GM12892 (cell line): ENCODE results near the gene PEMT.
"Not testable (repeated sequence)": the region's sequence is repeated elsewhere in the genome, so short reads cannot be mapped to it uniquely, and the experiment has no call there.

Source experiments
- DNase-seq: peaks from one replicate; pipeline ENCODE4 v3.0.0; 2011; ENCODE audit not compliant: insufficient read length
- FAIRE-seq: peaks from 2 replicates; lab custom pipeline; 2011; peaks lifted over from hg19 to GRCh38; lab: Jason Lieb, UNC
- POLR2A ChIP-seq: IDR thresholded peaks from 2 replicates; pipeline ENCODE4 v1.6.1; 2011; ENCODE audit warnings: low read depth, low read length, control low read depth
- POLR2AphosphoS5 ChIP-seq: IDR thresholded peaks from 2 replicates; pipeline ENCODE4 v1.6.1; 2011; ENCODE audit warnings: low read depth, low read length, control low read depth
- TAF1 ChIP-seq: IDR thresholded peaks from 2 replicates; pipeline ENCODE4 v1.6.1; 2011; ENCODE audit warnings: low read depth, mild to moderate bottlenecking, control low read depth, low read length, borderline replicate concordance

Gene PEMT

DNA sequence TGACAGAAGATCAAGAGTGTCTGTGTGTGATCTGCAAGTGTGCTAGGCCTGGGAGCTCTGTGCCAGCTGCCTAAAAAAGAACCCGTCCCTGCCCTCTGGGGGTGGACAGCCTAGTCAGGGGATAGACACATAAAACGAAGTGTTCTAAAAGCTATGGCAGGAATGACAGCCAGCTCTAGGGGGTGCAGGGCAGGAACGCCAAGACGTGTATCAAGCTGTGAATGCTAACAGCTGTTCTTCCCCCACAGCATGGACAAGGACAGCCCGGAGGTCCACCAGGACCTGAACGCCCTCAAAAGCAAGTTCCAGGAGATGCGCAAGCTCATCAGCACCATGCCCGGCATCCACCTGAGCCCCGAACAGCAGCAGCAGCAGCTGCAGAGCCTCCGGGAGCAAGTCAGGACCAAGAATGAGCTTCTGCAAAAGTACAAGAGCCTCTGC is 100.5 kb downstream of the PEMT start:
- FAIRE-seq (no peak), DNase-seq (no peak)
- no peak for TF ChIP-seq POLR2AphosphoS5
- no peak for TF ChIP-seq POLR2A

DNA sequence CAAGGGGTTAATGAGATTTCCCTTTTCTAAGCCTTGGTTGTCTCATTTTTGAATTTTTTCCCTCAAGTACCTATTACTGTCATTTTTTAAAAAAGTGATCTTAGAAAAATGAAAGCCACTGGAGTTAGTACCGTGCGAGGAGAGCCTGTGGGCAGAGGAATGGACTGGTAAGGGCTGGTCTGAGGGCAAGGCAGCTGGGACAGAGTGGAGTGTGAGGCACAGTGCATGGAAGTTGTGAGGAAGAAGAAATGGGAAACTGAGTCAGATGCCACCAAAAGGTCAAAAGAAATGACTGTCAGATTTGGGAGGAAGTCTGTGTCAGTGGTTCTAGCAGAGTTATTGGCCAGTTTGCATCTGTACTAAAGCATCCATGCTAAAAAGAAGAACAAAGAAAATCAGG is 103.5 kb downstream of the PEMT start:
- no peak for FAIRE-seq
- TF ChIP-seq POLR2AphosphoS5: no peak
- TF ChIP-seq TAF1: no peak
- TF ChIP-seq POLR2A: no peak
- no peak for DNase-seq

DNA sequence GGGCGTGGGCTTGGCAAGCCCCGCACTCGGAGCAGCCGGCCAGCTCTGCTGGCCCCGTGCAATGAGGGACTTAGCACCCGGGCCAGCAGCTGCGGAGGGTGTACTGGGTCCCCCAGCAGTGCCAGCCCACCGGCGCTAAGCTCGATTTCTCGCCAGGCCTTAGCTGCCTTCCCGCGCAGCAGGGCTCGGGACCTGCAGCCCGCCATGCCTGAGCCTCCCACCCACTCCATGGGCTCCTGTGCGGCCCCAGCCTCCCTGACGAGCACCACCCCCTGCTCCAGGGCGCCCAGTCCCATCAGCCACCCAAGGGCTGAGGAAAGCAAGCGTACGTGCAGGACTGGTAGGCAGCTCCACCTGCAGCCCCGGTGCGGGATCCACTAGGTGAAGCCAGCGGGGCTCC is 105.1 kb downstream of the PEMT start:
- DNase-seq, FAIRE-seq: not testable (repeated sequence)

DNA sequence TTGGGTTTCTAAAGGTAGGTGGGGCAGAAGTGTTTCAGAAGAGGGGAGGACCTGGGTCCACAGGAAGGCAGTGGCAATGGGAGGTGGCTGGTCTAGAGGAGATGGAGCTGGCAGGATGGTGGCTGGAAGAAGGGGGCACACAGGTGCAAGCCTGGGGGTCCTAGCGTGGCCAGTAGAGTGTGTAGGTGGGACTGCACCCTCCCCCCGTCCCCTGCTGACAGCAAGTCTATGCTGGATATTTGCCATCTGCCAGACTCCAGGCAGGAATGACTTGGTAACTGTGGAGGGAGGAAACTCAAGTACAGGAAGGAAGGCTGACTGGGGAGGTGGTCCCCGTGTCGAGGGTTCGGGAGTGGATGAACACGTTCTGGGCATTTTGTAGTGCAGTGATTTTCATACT is 106.1 kb downstream of the PEMT start:
- FAIRE-seq: no peak
- TF ChIP-seq TAF1 (no peak), POLR2AphosphoS5 (no peak), POLR2A (no peak)
- no peak for DNase-seq

DNA sequence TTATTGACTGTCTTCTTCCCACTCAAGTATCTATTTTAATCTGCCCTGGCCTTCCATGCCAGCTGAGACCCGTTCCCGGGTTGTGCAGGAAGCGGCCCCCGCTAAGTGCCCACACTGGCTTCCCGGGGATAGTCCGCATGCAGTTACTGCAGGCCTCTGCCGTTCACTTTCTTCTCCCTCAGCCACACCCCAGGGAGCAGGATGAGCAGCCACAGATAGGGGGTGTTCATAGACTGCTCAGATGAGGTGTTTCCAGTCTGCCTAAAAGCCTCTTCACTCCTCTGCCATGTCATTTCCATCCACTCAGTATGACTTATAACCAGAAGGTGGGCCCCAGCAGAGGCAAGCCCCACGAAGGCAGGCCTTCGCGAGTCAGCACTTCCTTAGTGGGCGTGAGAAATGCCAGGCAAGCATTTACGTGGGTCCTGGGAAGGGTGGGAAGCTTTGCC is 107.0 kb downstream of the PEMT start:
- DNase-seq (no peak), FAIRE-seq (no peak)
- no peak for TF ChIP-seq POLR2A
- no peak for TF ChIP-seq TAF1
- TF ChIP-seq POLR2AphosphoS5: no peak

DNA sequence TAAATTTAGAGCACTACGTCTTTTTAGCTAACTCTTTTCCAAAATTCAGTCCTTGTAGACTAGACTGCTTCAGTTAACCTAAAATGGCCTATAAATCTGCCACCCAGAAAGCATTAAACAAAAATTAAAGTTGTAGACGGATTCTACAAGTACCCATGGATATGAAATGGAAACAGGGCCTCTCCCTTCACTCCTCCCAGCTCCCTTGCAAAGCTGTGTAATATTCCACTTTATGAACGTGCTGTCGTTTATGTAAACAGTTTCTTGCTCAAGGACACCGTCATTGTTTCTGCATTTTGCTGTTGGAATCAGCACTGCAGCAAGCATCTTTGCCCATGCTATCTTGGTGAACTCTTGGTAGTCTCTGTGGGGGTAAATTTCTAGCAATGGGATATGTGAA is 109.6 kb downstream of the PEMT start:
- DNase-seq (no peak), FAIRE-seq (no peak)
- TF ChIP-seq POLR2AphosphoS5 (no peak), TAF1 (no peak), POLR2A (no peak)

DNA sequence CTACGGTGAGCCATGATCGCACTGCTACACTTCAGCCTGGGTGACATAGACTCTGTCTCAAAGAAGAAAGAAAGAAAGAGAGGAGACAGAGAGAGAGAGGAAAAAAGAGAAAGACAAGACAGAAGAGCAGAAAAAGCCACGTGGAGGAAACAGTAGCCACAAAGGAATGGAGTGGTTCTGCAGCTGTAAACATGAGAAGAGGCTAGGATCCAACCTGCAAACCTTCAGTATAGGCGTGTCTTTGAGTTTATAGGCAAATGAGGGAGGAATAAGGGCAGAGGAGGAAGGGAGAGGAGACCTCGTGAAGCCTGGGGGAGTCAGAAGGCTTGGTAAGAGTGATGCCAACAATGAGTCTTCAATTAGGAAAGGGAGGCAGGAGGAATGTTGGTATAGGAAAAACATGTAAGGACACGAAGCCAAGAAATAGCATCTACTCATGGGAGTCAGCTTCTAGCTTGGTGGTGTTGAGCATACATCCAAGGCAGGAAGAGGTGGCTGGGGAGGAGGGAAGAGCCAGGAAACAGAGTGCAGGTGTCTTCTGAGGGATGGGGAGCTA is 110.8 kb downstream of the PEMT start:
- DNase-seq (no peak), FAIRE-seq (no peak)
- no peak for TF ChIP-seq POLR2A
- no peak for TF ChIP-seq POLR2AphosphoS5

DNA sequence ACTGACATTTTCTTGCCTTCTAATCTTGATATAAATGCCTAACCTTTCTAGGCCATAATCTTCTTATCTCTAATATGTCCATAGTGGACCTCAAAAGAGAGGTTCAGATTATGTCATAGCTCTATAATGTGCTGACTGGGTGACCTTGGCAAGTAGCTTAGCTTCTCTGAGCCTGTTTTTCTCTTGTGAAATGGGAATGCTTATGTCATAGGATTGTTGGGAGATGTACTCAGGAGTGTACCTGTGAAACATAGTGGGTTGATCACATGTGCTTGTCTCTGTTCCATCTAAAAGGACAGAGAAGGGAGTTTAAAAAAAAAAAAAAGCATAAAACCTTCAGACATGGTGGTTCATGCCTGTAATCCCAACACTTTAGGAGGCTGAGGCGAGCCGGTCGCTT is 112.3 kb downstream of the PEMT start:
- TF ChIP-seq POLR2AphosphoS5: no peak
- no peak for TF ChIP-seq POLR2A
- no peak for TF ChIP-seq TAF1
- DNase-seq: no peak
- FAIRE-seq: no peak

DNA sequence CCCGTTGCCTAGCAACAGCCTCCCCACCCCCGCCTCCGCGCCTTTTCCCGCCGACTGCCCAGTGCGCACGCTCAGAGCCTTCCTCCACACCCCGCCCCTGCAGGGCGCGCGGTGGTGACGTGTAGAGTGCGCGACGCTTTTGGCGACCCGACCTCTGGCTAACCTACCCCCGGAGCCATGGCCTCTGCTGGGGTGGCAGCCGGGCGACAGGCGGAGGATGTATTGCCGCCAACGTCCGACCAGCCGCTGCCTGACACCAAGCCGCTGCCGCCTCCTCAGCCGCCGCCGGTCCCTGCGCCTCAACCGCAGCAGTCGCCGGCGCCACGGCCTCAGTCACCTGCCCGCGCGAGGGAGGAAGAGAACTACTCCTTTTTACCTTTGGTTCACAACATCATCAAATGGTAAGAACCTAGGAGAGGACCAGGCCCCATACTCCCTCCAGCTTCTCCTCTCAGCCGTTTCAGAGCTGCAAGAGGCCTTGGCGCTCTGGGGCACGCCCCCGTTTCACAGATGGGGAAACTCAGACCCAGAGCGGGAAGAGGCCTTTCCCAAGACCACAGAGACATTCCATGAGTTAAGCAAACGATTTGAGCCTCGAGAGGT is 114.5 kb downstream of the PEMT start, which contains the start of gene MED9:
MED9 (plus strand) TSS at position 136 of the 603 bp plus-strand sequence; CDS start at position 178, 42 bp downstream.
- FAIRE-seq (peak; percentile 95), DNase-seq (peak; percentile 98)
- TF ChIP-seq POLR2A: peak; percentile 77; the same call in 1 of the 2 replicates
- TF ChIP-seq TAF1: 0 out of 2 replicates have a peak, but pooled peaks have one; percentile 36
- TF ChIP-seq POLR2AphosphoS5: peak; percentile 67; the same call in 1 of the 2 replicates

DNA sequence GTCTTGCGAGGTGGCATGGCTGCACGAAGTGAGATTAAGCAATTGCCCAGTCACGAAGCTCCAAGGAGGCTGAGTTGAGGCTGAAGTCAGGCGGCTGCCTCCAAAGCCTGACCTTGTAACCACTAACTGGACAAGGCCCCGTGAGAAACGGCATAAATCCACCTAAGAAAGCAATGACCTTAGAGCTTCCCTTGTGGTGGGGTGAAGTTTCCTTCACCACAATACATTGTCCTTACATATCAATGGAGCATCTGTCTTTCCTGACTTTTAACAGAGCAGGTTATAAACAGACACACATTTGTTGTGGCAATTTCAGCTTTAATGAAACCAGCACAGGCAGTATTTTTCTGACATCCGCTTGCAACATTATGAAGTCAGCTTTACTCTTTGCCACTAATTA is 117.2 kb downstream of the PEMT start:
- no peak for DNase-seq
- TF ChIP-seq POLR2AphosphoS5 (no peak), POLR2A (no peak), TAF1 (no peak)
- FAIRE-seq: no peak

DNA sequence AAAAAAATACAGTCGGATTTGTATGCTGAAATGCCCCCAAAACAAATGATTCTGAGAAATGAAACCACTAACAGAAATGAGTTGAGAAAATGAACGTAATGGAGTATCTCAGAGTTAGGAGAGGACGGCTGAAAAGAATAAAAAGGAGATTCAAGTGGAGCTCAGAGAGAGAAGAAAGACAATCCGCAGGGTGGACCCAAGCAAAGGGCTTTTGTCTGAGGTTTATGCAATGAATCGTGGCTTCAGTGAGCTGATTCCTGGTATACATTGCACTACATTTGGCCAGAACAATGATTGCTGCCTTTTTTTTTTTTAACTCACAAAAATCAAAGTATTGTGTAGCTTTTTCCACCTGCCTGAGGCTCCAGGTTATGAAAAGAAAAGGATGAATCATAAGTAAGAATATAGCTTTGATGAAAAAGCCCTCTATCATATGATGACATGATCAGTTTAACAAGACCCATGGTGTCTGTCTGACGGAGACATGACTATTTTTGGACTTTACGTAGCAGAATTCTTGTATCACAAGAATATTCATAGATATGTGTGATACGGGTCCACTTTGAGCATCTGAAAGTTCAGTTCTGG is 119.1 kb downstream of the PEMT start:
- FAIRE-seq: no peak
- DNase-seq: no peak
- TF ChIP-seq TAF1: no peak
- no peak for TF ChIP-seq POLR2AphosphoS5
- TF ChIP-seq POLR2A: no peak

DNA sequence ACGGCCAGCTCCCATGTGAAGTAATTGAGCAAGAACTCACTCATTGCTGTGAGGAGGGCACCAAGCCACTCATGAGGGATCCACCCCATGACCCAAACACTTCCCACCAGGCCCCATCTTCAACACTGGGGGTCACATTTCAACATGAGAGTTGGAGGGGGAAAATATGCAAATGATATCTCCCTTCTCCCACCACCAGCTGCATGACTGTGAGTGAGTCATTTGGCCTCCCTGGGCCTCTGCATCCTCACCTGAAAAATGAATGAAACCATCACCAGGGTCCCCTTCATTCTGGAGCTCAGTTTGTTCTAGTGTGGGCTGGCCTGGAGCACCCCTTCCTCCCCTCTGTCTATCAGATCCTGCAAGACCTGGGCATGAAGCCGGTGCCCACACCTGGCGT is 121.5 kb downstream of the PEMT start:
- TF ChIP-seq POLR2A (no peak), POLR2AphosphoS5 (no peak), TAF1 (no peak)
- FAIRE-seq (no peak), DNase-seq (no peak)
